ENCODE data around the gene SWSAP1.

SWSAP1 gene

DNA sequence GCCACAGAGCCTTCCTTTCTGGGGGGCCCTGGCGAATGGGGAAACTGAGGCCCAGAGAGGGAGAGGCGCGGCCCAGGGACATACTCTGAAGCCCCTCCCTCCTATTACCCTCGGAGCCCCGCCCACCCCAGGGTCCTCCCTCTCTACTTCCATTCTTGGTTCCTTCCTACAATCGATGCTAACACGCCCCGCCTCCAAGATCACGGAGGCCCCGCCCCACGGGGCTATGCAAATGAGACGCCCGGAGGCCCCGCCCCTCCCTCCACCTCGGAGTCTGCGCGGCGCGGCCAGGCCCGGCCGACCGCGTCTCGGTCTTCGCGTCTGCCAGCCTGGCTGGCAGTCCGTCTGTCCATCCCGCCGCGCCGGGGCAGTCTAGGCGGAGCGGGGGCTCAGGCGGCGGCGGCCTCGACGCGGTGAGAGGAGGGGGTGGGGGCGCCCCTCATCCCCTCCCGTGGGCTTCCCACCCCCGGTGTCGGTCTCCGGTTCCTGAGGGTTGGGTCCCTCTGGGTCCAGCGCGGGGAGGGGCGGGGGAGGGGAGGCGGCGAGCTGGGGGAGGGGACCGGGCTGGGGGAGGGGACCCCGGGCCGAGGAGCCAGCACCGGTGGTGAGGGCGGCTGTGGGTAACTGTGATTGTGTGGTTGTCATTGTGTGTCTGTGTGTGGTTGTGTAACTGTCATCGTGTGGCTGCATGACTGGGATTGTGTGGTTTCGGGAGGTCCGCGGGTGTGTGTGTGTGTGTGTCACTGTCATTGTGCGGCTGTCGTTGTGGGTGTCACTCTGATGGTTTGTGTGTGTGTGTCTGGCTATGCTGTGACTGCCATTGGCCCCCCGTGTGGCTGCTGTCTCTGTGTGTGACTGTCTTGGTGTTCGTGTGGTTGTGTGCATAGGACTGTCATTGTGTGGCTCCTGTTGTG lies 19.0 kb upstream of the SWSAP1 start, which contains the start of gene PLPPR2:
Gene PLPPR2, plus strand, starts transcription at position 273 of the 914 bp plus-strand sequence. CDS start 2,242 bp downstream, outside the sequence.
- DNase-seq (ENCODE audit: low spot score) = peak; percentile 85

DNA sequence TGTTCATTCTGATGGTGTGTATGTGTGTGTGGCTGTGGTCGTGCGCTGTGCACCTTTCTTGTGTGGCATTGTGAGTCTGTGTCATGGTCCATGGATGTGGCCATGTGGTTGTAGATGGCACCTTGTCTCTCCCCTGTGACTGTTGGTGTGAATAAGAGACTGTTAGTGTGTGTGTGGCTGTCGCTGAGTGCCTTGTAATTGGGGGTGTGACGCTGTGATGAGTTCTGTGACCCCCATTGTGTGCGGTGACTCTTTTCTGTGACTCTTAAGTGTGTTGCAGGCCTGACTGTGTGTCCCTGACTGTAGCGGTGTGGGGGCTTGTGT lies 18.4 kb upstream of the SWSAP1 start:
- no peak for DNase-seq (ENCODE audit: low spot score)

- DNase-seq (ENCODE audit: low spot score) = no peak
These were observed 17.6 kb upstream of the SWSAP1 start for GRCh38 chr19:11356676-11357550.

GRCh38 chr19:11359421-11359820 lies 15.0 kb upstream of the SWSAP1 start:
- no peak for DNase-seq (ENCODE audit: low spot score)

DNA sequence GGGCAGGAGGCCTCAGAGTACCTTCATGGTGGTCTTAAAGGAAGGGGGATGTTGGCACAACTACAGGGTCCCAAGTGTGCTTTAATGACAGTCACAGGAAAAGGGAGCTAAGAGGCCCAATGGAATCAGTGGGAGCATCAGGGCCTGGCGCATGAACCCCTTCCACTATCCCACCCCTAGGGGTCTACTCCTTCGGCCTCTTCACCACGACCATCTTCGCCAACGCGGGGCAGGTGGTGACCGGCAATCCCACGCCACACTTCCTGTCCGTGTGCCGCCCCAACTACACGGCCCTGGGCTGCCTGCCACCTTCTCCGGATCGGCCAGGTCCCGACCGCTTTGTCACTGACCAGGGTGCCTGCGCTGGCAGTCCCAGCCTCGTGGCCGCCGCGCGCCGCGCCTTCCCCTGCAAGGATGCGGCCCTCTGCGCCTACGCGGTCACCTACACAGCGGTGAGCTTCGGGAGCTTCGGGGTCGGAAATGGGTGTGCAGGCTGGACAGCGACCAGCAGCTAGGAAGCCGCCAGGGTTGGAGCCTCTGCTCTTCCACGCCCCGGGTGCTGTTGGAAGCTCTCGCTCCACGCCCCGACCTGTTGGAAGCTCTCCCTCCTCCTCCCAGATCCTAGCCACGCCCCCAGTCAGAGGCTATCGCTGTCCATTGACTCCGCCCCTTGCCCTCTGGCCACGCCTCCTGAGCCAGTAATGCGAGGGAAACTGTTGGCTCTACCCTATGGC lies 13.3 kb upstream of the SWSAP1 start:
- DNase-seq (ENCODE audit: low spot score) = no peak

DNA sequence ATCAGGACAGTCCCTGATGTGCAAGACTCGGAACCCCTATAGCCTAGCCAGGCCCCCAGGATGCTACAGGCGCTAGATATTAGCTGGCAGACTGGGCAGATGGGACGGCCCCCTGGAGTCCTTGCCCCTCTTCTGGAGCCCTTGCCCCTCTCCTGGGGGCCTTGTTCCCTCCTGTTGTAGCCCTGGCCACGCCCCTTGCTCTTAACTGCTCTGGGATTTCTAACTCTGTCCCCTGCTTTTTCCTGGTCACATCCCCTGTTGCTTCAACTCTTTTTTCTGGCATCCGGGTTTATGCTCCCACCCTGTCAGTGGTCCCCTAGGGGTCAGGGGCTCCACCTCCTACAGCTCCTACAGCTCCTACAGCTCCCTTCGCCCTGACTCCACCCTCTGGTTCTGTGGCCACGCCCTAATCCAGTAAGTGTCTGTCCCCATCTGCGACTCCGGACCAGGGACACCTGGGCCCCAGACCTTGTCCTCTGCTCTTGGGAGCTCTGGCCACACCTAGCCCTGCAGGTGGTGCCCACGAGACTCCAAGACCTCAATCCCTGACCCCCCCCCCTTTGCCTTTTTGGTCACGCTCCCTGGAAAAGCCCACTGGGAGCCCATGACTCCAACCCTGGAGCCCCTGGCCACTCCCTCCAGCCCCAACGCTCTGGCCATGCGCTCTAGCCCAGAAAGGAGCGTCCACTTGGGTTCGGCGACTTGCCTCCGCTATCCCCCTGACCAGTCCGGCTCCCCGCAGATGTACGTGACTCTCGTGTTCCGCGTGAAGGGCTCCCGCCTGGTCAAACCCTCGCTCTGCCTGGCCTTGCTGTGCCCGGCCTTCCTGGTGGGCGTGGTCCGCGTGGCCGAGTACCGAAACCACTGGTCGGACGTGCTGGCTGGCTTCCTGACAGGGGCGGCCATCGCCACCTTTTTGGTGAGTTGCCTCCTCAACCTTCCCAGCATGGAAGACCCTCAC lies 12.4 kb upstream of the SWSAP1 start:
- no peak for DNase-seq (ENCODE audit: low spot score)

GRCh38 chr19:11363881-11364280 lies 10.6 kb upstream of the SWSAP1 start:
- DNase-seq (ENCODE audit: low spot score) = no peak

DNA sequence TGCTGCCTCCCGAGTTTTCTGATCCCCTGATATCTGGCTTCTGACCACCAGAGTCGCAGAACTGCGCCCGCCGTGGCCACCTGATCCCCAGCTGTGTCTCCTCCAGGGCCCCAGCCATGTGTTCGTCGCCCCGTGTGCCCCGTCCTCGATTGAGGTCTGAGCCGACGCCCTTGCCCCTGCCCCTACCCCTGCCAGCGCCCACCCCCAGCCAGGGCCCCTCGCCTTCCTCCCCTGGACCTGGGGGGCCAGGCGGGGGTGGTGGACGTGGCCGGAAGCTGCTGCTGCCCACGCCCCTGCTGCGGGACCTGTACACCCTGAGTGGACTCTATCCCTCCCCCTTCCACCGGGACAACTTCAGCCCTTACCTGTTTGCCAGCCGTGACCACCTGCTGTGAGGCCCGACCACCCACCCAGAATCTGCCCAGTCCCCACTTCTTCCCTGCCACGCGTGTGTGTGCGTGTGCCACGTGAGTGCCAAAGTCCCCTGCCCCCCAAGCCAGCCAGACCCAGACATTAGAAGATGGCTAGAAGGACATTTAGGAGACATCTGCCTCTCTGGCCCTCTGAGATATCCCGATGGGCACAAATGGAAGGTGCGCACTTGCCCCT lies 10.1 kb upstream of the SWSAP1 start:
- DNase-seq (ENCODE audit: low spot score) = no peak

- no peak for DNase-seq (ENCODE audit: low spot score)
These were observed 9.5 kb upstream of the SWSAP1 start for GRCh38 chr19:11364935-11365334.

DNA sequence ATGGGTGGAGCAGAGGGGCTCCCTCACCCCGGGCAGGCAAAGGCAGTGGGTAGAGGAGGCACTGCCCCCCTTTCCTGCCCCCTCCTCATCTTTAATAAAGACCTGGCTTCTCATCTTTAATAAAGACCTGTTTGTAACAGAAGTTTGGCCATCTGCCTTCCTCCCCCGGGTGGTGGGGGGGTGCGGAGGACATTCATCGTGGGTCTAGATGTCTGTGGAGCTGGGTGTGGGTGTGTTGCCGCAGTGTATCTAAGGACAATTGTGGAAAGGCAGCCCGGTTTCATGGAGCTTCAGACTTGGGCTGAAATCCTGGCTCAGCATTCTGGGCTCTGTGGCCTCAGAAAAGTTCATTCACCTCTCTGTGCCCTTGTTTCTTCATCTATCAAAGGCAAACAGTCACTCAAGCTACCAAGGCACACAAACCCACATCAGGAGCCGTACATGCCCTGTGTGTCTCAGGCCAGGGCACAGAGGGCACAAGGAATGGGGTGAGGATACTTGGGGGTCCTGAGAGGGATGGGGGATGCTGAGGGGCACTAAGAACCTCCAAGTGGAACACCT lies 8.8 kb upstream of the SWSAP1 start:
- no peak for DNase-seq (ENCODE audit: low spot score)

- no peak for DNase-seq (ENCODE audit: low spot score)
These were observed 6.9 kb upstream of the SWSAP1 start for GRCh38 chr19:11367528-11367927.

DNA sequence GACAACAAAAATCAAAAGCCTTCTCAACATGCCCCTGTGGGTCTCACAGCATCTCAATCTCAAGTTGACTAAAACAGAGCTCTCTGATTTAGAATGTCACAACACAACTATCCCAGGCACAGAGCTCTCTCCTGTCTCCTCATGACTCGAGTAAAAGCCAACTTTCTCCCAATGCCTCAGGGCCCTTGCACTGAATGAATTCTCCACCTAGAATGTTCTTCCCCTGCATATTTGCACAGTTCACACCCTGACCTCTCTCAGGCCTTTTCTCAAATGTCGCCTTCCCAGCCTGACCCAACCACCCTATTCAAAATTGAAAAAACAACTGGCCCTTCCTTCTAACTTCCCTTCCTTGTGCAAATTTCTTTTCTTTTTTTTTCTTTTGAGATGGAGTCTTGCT lies 3.7 kb upstream of the SWSAP1 start:
- no peak for DNase-seq (ENCODE audit: low spot score)

DNA sequence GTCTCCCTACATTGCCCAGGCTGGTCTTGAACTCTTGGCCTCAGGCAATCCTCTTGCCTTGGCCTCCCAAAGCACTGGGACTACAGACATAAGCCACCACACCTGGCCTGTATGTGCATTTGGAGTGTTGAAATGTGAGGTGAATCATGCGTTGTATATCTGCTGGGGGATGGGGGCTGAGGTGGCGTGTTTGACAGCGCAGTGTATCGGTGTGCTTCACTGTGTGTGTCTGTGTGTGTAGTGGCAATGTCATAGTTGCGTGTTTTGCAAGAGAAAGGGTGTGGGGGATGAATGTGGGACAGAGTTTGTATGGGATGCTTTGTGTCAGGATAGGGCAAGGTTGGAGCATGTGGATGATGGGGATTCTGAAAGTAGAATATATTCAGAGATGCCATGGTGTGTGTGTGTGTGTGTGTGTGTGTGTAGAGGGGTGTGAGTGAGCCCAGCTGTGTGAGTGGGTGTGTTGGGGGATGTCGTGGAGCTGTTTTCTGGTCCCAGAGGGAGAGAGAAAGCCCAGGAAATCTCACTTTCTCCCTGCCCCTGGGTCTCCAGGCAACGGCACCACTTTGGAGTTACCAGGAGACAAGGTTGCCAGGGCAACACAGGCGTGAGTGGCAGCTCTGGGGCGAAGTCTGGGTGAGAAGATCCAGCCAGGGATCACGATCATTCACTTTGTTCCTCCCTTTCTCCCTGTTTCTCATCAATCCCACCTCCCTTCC lies 1.1 kb upstream of the SWSAP1 start:
- peak; percentile 60 for DNase-seq (ENCODE audit: low spot score)

DNA sequence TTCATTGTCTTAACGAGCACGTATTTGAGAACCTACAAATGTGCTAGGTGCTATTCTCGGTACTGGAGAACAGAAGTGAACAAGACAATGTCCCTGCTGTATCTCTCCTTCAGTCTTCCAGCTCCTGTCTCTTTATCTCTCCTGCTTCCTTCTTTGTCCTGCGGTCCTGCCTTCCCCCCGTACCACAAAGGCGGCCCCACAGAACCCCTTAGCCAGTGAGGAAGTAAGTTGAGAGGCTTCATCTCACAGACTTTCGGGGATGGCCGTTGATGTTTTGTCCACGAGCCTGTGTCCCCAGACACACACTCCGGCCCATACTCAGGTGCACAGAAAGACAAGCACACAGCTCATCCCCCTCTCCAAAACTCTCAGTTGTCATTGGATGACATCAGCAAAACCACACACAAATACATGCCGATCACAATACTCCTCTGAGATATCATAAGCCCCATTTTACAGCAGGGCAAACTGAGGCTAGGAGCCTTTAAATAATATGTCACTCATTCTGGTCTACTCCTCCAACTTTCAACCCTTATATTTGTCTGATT lies 507 bp upstream of the SWSAP1 start:
- no peak for DNase-seq (ENCODE audit: low spot score)

GRCh38 chr19:11375143-11375948 lies 880 bp downstream of the SWSAP1 start:
- DNase-seq (ENCODE audit: low spot score) = no peak

GRCh38 chr19:11377237-11377636 lies 2.8 kb downstream of the SWSAP1 start:
- DNase-seq (ENCODE audit: low spot score) = peak; percentile 69

DNA sequence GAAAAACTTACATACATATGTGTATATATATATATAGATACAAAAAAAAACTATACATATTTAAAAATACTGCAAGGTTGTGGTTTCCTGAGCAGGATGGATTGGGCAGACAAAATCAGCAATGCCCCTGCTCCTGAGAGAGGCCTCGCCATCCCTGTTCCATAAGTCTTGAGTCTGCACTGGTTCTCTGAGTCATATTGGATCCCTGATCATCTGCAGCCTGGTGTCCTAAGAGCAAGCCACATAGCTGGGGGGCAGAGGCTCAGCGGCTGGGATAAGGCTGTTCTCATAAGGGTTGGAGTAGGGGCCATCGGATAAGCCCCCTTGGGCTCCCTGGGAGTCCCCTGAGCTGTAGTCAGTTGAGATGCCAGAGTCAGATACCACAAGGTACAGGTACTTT lies 3.3 kb downstream of the SWSAP1 start:
- DNase-seq (ENCODE audit: low spot score) = no peak

All from pons (tissue), 1 donor.